GM21619 (cell line): Measurements from ENCODE around the gene PACRG.

ENCODE experiments used
- ATAC-seq: cut with Tn5 transposase; IDR thresholded peaks from one replicate; pipeline ENCODE4 v1.9.1; 2021; ENCODE audit not compliant: unreplicated experiment

The PACRG gene

DNA sequence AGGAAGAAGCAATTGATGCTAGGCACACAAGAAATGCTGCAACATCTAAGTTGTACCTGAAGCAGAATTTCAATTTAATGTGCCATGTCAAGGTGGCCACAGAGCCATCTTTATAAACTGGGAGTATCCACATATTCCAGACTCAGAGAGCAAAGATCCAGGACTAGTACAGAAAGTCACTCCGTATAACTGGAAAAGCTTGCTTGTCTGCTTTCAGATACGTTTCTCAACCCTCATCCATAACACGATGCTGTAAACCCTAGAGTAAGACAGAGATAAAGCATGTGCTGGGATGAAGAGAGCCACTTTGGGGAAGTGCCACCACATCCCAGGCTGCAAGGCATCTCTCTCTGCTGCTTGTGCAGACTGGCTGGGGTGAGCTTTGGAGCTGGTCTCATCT lies 134.7 kb downstream of the PACRG start:
- no peak for ATAC-seq

DNA sequence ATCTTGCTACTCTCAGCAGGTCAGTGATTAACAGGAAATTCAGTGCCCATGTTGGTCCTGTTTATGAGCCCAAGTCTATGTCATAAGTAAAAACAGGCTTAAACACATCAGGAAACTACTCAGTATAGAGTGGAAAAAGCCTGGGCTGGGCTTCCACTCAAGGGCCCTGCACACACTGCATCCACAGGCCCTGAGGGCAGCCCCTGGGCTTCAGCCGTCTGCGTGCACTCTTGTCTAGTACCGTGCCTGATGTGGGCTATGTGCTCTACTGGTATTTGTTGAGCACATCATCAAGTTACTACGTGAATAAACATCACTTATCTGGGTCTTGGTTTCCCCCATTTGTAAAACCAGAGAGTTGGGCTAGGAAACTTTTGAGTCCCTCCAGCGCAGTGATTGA lies 135.2 kb downstream of the PACRG start:
- no peak for ATAC-seq

DNA sequence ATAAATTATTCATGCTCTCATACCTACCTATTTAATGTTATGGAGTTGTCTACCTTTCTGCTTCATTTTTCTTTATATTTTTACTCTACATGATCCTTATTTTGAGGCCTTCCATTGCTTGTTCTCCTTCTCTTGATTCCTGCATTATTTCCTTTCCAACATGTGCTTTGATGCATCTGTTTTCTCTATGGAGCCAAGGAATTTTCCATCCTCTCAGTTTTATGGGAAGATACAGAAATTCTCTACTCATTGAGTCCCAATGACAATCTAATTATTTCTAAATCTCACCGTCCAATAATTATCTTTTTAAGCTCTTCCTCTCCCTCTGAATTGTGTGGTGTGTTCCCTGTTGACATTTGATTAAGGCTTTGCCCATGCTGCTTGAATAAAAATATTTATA lies 136.0 kb downstream of the PACRG start:
- no peak for ATAC-seq

DNA sequence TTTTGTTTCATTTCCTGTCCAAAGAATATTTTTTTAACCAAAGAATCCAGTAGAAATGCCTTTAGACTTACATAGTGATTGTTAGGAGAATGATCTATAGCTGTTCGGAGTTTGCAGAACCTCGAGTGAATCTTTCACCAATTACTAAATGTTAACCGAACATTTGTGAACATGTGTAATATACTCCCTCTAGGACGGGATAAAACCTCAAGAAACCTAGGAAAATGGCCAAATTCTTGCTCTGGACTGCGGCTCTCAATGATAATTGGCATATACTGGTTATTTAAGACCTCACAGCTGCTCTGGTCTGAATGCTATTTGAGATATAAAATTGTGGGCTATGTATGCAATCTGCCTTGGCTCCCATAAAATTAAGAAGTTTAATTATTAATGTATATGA lies 137.1 kb downstream of the PACRG start:
- no peak for ATAC-seq

DNA sequence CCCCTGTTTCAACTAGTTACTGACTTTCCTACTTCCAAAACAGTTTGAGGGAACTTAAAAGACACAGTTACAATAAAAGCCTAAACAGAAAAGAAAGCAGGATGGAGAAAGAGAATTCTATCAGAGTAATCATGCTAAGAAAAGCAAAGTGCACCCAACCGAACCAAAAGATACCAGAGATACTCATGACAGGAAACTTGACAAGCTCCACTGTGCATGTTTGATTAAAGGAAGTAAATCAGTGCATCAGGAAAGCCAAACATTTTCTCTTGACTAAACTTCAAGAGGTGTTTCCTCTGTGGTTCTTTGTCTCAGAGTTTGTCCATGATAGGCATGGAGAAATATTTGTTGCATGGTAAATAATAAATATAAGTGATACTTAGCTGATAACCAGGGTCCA lies 138.9 kb downstream of the PACRG start:
- ATAC-seq, result no peak

DNA sequence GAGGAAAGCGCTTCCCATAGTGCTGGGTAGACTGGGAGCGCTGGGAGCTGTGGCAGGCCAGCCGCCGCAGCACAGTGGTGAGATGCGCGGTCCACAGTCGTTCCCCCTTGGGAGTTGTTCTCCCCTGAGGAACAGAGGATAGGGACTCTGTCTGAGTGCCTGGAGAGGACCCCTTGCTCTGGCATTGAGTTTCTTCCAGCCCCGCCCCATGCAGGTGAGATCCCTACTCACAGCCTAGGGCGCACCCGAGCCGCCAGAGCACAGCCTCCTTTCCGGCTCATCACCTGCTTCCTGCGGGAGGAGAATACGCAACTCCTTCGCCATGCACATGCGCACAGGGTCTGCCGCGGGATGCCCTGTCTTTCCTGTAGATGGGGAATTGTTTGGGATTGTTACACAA lies 140.6 kb downstream of the PACRG start:
- no peak for ATAC-seq

DNA sequence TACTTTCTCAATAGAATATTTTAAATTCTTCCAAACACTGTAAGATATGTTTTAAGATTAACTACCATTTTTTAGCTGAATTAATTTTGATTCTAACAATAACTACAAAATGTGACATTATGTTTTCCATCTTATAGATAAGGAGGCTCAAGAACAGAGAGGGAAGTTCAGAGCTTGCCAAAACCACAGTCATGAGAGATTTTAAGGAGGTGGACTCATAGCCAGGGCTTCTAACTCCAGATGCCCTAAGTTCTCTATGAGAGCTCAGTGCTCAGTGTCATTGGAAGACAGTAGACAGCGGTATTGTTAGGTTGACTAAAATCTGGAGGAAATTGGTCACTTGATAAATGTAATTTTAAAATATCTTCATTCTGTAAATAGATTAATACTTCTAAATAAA lies 144.2 kb downstream of the PACRG start:
- no peak for ATAC-seq

DNA sequence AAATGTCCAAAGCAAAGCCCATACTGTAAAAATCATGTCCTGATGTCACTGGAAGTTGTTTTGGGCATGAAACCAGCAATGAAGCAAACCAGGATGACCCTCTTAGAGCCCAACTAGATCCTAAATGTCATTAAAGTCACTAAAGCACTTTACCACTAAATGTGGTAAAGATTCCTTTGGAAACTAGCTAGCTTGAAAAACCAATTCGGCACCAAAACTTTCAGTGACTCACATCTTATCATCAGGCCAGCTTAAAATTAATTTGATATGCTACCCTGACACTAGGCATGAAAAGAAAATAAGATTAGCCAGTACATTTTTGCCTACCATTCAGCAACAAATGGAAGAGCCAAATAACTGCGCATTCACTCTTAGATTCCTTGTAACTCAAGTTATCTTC lies 145.8 kb downstream of the PACRG start:
- no peak for ATAC-seq

DNA sequence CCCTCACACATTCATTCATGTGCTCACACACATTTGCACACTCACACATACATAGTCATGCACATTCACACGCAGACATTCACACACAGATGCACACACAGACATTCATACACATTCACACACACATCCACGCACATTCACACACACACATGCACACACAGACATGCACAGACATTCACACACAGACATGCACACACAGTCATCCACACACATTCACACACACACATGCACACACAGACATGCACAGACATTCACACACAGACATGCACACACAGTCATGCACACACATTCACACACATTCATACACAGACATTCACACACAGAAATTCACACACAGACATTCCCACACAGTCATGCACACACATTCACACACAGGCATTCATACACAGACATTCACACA lies 147.3 kb downstream of the PACRG start:
- ATAC-seq, result no peak

DNA sequence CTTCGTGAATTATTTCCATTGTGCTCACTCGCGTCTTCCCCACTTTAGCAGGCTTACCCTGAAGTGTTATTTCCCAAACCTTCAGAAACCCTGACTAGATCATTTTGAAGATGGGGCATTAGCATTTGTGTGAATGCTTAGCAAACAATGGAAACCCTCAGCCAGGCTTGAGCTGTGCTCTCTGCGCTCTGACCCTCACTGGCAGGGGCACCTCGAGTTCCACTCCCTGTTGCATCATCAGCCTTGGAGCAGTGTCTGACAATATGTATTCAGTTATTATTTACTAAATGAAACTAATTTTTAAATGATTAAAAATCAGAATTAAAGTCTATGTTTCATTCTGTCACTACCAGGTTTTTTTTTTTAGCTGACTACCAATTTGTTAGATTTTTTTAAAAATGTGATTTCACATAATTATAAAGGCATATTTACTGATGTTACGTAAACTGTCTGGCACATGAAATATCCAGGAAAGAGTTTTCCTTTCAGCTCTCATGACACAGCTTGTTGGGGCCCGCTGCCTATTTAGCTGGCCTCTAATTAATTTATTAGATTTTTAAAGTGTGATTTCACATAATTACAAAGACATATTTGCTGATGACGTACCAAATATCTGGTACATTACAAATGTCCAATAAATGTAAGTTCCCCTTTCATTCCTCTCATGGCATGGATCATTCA lies 155.2 kb downstream of the PACRG start:
- no peak for ATAC-seq

DNA sequence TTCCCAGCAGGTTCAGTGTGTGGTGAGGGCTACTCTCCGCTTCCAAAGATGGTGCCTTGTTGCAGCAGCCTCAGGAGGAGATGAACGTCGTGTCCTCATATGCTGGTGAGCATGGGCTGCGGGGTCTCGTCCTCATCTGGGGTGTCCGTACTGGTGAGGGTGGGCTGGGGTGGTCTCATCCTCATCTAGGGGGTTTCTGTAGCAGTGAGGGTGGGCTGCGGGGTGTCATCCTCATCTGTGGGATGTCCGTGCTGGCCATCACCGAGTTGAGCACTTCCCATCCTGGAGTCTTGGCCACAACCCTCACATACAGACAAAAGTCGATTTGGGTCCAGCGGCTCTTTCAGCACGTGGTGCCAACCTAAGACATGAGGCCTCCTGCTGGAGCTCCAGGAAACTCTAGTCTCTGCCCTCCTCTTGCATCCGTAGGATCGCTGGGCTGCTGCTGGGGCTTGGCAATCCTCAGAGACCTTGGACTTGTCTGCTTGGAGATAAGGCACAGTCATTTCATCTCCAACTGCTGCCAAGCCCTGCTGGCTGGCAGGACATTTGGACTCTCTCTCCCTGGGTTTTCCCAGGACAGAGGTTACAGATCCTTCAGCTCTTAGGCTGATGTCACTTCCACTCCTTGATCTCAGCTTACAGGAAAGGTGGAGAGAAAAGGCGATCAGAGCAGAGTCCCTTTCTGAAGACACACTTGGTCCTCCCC lies 160.4 kb downstream of the PACRG start:
- ATAC-seq, result no peak

DNA sequence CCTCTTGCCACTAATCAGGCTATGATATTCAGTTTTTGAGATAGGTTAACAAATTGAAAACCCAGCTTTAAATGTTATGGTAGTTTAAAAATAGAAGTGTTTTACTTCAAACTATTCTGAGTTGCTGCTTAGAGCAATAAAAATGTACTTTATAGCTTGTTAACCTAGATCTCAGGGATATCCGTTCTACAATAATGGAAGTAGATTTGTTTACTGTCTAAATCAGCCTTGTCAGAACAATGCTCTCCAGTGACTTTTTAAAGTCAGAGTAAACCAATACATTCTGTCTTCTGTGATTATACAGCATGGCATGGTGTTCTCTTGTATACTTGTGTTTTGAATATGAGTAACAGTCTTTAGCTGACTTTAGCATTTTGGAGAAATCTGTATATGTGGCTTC lies 161.5 kb downstream of the PACRG start:
- no peak for ATAC-seq

DNA sequence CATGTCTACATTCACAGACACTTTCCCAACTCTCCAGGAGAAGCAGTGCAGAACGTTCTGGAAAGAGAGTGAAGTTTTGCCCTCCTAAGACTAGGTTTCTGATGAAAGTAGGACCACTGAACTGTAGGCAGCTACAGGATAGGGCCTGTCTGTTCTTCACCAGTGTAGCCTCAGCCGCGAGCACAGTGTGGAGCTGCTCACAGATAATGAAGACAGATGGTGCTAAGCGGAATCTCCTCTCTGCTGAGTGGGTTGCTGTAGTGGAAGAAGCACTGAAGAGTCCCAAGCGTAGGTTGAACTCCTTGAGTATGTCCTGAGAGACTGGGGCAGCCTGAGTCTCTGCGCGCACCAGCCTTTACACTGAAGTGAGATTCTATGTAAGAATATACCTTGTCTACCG lies 170.2 kb downstream of the PACRG start:
- ATAC-seq, result no peak

DNA sequence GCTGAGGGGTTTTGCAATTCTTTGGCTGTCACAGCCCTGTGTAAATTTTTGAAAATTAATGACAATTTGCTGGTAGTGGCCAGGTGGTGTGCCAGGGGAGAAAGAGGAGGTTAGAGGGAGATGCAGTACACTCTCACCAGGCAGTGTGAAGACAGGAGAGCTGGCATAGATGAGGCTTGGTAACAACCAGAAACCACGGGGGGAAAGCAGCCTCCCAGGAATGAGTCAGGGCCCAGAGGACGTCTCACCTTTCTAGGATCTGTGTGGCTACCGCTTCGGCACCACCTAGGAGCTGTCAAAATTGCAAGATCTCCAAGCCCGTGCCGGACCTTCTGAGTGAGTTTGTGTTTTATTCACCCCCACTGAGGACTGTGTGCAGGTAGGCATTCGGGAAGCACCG lies 171.4 kb downstream of the PACRG start:
- ATAC-seq, result no peak

DNA sequence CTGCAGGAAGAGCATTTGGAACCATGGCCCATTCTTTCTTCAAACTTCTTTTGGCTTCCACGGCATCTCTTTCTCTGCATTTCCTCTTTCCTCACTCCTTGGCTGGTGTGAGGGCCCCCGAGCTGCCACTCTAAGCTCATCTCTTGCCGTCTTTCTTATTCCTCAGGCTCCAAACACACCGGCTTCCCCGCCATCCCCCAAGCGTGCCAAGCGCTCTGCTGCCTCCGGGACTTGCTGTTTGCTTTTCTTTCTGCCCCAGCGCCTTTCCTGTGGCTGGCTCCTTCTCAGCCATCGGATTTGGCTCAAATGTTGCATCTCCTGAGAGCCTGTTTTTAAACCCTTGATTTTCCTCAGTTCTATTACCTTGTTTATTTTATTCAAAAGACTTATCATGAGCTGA lies 172.7 kb downstream of the PACRG start:
- no peak for ATAC-seq

DNA sequence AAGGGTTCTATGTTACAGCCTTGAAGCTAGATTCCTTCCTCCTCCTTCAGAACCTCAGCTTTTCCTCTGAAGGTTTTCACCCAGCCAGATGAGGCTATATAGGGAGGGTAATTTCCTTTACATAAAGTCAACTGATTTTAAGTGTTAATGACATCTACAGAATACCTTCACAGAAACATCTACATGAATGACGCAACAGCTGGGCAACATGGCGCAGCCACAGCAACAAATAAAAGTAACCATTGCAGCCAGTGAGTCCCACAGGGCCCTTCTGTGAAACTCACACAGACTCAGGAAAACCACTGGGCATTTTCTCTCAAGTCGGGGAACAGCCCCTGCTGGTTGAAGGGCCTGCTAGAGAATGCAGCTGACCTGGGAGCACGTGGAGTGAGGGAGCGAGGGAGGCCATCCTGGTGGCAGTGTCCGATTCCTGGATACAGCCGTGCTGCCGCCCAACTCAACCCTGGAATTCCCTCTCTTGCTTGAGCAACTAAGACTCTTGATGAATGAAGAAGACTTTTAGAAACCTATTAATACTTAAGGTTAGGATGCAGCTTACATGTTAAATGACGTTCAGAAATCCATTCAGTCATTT lies 176.4 kb downstream of the PACRG start:
- no peak for ATAC-seq

DNA sequence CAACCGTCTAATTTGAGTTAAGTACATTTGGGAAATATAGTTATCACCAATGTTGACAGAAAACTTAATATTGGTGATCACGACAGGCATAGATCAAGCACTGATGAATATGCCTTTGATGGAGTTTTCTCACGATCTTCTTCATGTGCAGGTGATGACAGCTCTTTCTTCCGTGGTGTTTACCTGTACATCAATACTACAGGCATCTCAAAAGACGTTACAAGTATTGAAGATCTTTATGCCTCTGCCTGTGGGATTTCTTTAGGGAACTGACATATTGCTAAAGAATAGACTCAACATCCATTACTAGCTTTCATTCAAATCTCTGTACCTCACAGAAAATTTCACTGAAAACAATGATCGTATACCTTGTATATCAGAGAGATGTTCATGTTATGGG lies 178.7 kb downstream of the PACRG start:
- no peak for ATAC-seq

DNA sequence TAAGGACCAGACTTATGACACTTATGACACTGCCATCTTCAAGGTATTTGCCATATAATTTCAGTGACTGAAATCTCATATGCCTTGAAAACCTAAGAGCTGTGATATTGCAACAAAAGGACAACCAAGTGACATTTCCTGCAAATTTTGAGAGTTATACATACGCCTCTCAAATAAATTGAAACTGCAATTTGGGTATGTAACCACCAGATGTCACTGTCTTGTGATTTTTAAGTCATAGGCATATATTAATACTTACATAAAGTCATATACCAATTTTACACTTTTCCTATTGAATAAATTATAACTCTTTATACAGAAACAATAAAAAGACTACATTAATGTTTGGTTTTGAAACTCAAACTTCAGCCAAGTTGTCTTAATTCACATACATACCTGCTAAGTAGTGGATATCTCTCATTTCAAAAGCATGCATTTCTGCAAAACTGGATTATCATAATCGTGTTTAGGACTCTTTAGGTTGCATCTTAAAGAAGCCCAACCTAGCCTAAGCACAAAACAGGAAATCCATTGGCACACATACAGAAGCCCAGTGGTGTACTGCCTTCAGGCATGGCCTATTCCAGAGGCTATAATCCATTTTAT lies 180.2 kb downstream of the PACRG start:
- ATAC-seq, result no peak

DNA sequence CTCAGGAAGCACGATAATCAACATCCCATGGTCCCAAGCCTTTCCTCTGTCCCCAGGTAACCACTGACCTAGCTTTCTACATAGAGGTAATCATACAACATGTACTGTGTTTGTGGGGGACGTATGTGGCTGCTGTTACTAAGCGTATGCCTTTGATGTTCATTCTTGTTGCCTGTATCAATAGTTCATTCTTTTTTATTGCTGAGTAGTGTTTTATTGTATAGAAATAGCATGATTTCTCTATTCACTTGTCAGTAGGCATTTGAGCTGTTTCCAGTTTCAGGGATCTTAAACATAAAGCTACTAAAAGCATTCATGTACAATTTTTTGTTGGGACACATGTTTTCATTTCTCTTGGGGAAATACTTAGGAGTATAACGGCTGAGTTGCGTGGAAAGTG lies 185.4 kb downstream of the PACRG start:
- ATAC-seq, result no peak

DNA sequence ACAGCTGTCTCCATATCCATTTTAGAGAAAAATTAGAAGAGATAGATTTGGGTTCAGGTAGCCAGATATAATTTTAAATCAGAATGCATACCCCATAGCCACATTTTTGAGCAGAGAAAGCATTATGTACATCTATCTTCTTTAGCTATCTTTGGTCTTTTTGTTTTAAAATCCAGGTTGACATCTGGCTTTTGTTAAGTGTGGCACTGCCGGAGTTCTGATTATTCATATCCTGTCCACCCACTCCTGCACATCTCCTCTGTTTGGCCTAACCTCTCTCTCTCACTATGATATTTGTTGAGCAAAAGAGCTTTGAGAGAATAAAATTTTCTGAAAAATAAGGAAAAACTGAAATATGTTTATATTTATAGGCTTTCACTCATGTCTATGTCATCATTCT lies 189.7 kb downstream of the PACRG start:
- no peak for ATAC-seq

DNA sequence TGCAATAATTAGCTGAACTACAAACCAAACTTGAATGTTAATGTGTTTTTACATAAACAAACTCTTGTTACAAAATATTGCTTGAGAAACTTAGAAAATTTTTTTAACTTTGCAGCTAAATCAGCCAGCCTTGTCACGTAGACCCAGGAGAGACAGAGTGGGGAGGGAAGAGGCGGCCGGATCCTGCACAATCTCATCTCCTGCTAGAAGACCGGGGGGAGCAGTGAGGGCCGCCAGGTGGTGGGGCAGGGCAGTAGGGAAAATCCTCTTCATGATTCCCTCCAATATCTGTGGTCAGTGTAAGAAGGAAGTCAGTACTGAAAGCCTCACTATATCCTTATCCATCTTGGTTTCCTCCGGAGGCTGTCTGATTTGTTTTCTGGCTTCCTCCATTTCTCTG lies 193.3 kb downstream of the PACRG start:
- ATAC-seq, result no peak

DNA sequence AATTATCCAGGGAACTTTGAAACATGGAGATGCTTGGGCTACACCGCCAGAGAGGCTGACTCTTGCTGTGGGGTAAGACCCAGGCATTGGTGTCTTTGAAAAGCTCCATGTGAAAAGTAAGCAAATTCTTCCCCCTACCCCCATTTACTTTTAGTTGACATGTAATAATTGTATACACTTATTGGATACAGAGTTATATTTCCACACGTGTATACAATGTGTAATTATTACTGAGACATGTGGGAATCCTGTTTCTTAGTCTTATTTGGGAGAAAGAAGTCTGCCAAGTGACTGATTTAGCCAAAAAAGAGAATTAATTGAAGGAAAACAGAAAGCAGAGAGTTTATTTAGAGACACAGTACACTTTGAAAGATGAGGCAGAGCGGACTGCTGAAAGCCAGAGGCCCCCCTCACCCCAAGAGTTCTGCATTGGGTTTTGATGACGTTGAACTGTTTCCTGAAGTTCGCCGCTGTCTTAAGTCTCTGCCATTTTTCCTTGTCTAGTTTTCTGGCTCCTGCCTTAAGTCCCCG lies 193.8 kb downstream of the PACRG start:
- no peak for ATAC-seq
